ENCODE data around the gene AMH.

Gene AMH

DNA sequence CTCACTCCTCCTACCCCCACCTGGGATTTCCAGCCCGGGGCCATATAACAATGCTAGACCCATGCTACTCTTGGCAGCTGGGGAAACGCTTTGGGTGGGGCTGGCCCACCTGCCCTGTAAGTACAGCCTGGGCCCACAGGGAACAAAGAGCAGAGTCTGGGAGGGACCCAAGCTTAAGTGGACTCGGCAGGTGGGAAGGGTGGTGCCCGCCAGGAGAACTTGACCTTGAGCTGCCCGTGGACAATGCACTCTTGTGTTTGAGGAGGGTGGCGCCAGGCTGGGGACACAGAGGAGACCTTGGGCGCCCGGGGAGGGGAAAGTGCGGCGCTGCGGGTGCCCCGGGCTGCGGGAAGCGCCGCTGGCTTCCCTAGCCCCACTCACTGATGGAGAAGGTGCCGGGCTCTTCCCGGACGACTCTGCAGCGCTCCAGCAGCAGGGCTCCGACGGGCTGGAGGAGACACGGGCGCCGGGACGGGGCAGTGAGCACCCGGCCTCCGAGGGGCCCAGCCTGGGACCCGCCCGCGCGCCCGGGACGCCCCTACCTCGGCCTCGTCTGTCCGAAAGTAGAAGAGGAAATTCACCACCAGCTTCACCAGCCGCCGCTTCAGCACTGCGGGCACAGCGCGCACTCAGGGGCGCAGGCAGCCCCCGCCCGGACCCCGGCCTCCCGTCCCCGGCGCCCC, 13.6 kb upstream of the AMH start:
- DNase-seq (ENCODE audit: low read depth in 2 of 2) = no peak

DNA sequence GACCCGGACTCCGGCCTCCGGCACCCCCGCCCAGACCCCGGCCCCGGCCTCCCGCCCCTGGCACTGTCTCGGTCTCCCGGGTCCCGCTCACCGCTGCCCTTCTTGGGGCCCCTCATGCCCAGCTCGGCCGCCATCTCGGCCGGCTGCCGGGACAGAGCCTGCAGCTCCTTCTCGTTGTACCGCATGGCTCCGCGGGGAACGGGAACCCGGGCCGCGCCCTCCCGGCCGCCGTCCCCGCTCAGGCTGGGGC, 13.1 kb upstream of the AMH start:
- no peak for DNase-seq (ENCODE audit: low read depth in 2 of 2)

DNA sequence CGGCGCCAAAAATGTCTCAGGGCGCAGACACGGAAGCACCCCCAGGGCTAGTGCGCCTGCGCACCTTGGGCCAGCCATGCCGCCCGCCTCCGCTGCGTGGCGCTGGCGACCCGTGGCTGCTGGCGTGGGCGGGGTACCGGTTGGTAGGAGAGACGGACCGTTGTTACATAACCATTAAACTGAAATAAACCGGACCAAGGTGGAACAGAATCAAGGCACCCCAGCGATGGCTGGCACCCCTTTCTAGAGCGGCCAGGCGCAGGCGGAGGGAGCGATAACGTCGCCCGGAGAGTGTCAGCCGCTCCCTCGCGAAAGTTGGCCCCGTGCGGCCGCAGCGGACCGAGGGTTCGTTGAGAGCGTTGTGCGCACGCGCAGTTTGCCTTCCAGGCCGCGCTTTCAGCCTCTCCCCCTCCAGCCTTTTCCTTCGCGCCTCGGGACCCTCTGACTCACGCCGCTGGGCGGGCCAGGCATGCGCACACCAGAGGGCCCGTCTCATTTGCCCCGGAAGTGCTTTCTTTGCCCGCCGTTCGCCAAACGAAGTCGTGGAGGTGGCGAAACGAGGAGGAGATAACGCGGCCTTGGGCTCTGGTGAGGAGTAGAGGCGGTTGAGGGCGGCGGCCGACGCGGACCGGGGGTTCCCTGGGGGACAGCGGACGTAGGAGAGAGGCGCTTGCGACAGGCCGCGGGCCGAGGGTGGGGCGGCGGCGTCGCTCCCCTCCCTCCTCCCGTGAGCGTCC, 12.6 kb upstream of the AMH start, which contains the start of the genes PLEKHJ1 and SF3A2:
PLEKHJ1 (minus strand) TSS at position 16 of the 737 bp plus-strand sequence. CDS start 81 bp downstream, outside the sequence.
SF3A2 (plus strand) TSS at position 511 of the 737 bp plus-strand sequence. CDS start 6,595 bp downstream, outside the sequence.
- DNase-seq (ENCODE audit: low read depth in 2 of 2) = peak; percentile 91

DNA sequence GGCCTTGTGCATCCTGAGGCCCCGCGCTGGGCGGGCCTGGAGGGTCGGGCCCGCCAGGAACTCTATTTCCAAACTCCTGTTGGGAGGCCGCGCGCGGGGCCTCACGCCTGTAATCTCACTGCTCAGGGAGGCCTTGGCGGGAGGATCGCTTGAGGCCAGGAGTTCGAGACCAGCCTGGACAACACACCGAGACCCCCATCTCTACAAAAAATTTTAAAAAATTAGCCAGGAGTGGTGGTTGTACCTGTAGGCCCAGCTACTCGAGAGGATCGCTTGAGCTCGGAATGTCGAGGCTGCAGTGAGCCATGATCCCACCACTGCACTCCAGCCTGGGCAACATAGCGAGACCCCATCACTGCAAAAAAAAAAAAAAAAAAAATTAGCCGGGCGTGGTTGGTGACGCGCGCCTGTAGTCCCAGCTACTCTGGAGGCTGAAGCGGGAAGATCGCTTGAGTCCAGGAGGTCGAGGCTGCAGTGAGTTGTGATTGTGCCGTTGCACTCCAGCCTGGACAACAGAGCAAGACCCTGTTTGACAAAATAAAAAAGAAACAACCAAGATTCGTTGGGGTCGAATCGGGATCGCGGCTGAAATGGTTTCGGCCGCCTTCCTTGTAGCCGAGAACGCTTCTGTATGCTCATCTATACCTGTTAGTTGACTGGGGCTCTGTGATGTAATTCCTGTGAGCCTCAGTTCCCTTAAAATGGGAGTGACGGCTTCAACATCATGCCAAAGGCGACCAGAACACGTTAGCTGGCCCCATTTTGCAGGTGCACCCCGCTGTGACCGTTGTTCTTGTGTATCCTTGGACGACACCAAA, 11.9 kb upstream of the AMH start:
- DNase-seq (ENCODE audit: low read depth in 2 of 2) = no peak

DNA sequence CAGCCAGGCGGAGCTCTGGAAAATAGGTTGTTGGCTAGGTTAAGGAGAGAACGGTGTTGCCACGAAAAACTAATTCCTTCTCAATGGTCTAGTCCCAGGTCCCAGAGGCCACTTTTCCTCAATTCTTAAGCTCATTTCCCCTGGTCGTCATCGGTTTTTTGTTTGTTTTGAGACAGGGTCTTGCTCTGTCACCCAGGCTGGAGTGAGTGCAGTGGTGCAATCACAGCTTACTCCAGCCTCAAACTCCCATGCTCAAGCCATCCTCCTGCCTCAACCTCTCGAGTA, 11.3 kb upstream of the AMH start:
- DNase-seq (ENCODE audit: low read depth in 2 of 2) = no peak

DNA sequence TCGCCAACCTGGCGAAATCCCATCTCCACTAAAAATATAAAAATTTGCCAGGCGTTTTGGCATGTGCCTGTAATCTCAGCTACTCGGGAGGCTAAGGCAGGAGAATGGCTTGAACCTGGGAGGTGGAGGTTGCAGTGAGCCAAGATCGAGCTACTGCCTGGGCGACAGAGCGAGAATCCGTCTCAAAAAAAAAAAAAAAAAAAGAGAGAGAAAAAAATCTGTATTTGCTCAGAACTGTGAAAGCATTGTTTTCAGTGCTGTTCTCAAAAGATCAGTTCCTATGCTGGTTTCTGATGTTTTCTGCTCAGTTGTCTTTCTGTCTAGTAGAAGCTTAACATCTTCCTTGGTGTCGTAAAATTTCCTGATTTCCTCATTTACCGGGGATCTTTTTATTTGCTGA, 9.9 kb upstream of the AMH start:
- no peak for DNase-seq (ENCODE audit: low read depth in 2 of 2)

DNA sequence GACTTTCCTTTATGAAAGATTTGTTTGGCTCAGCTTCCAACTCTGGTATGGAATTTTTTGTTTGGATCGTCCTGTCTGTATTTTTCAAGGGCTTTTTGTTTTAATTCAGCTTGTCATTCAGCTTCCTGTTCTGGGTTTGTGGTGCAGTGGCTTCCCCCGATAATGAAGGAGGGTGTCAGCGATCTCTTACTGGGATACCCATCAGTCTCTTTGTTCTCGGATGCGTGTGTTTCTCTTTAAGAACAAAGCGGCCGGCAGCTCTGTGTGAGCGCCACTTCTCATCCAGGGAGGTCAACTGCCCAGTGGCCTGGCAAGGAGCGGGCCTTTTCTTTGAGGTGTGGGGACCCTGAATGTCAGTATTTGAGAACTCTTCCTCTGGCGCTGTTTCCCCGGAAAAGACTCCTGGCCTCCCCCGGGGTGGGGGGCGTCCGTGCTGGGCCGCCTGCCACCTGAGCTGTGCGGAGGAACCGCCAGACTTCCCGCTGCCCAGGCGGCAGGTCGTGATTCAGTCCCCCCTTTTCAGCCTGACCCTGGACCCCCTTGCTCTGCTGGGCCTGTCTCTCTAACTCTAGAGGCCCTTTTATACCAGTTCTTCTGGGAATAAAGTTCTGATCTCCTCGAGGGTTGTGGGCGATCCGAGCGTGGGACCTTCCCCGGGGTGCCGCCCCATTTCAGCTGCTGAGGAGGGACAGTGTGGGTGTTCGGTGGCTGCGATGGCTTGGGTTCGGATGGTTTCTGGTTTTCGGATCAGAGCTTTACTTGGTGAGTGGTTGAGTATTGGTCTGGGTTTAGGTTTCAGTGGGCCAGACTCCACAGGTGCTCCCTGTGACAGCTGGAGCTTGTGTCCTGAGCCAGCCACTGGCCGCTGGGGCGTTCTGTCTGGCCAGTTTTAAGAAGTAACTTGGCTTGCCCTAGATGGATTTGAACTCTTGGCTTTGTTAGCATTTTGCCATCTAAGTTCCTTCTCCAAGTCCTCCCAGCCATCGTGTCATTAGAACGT, 9.1 kb upstream of the AMH start:
- DNase-seq (ENCODE audit: low read depth in 2 of 2) = no peak

DNA sequence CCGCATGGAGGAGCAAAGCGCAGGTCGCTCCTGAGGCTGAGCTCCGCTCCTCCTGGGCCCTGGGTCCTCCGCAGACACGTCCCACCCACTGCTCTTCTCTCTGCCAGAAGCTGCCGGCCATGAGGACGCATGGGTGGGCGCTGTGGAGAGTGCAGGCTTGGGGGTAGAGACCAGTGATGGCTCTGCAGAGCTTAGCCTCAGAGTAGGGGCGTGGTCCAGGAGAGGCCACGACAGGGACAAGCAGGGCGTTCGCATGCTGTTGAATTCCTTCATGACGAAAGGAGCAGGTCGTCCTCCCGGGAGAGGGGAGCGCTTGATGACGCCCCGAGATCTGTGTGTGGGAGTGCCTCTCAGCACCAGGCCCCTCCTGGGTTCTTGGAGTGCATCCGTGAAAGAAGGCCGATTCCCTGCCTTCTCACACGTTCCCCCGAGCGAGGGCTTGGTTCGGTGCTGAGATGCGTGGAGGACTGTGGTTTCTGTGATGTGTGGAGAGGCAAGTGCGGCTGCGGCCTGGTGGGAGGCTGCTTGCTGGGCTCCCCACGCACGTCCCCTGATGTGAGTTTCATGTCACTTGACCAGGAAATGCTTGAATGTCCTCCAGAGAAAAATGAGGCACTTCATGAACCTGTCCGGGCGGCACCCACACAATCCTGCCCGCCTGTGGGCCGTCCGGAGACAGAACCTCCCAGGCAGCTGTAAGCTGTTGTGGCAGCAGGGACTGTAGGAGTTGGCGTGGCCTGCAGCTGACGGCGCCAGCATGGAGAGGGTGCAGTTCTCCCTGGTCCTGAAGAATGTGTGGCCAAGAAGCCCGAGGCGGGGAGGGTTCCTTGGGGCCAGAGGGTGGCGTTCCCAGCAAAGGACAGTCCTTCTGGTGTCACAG, 8.0 kb upstream of the AMH start:
- no peak for DNase-seq (ENCODE audit: low read depth in 2 of 2)

DNA sequence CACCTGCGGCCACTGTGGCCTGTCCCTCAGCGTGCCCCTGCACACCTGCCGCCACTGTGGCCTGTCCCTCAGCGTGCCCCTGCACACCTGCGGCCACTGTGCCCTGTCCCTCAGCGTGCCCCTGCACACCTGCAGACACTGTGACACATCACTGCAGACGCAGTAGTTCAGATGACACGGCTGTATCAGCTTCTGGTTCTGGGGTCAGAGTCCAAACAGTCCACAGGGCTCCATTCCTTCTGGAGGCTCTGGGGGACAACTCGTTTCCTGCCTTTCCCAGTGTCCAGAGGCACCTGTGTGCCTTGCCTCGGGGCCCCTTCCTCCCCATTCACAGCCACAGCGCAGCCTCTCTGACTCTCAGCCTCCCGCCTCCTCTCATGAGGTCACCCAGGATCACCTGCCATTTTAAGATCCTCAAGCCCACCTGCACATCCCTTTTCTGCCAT, 7.0 kb upstream of the AMH start:
- DNase-seq (ENCODE audit: low read depth in 2 of 2) = no peak

DNA sequence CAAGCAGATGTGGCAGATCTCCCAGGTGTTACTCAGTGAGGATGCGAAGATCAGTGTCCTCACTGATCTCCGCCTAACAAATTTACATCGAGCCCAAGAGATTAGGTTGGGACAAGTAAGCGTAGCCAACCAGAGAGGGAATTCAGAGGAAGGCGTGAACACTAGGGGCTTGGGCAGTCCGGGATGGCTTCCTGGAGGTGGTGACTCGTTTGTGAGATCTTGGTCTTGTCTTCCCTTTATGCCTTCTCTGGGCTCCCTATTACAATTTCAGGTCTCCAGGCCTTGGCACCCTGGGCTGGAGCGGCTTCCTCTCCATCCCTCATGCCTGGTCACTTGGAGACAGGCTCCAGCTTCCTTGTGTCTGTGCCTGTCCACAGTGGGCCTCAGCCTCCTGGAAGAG, 6.3 kb upstream of the AMH start:
- DNase-seq (ENCODE audit: low read depth in 2 of 2) = no peak

DNA sequence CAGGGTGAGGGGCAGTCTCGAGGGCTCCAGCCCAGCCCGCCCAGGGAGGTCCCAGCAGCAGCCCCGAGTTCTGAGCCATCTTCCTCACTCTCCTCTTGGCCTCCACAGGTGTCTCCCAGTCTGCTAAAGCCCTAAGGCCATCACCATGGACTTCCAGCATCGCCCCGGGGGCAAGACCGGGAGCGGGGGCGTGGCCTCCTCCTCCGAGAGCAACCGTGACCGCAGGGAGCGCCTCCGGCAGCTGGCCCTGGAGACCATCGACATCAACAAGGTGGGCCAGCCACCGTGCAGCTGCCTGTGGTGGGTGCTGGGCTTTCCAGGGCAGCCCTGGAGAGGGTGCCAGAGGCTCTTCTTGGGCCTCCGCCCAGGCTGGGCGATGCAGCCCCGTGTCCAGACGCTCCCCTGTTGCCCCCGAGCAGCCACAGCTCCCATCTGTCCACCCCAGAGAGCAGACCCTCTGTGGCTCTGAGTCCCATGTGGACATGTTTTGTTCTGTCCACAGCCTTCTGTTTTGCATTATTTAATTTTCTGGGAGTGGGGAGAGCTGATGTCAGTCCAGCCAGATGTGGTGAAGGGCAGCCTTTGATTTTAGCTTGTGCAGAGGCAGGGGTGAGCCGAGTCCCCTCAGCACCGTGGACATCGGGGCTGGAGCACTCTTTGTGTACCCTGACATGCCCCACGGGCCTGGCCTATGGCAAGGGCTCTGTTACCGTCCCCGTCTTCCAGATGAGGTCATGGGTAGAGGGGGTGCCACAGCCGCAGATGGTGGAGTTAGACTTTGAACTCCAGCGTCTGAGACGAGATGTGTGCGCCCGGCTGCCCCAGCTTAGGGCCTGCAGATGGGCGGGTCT, 5.6 kb upstream of the AMH start:
- DNase-seq (ENCODE audit: low read depth in 2 of 2) = no peak

DNA sequence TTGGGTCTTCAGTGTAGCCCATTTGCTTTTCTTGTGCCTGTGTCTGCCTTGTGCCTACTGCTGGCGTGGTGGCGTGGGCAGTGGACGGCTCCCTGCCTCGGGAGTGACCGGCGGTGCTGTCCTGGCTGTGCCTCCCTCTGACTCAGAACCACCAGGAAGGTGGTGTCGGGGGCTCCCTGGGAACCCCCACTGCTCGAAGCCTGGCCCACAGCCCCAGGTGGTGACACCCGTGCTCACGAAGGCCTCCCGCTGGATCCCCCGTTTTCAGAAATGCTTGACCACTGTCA, 5.1 kb upstream of the AMH start:
- DNase-seq (ENCODE audit: low read depth in 2 of 2) = no peak

DNA sequence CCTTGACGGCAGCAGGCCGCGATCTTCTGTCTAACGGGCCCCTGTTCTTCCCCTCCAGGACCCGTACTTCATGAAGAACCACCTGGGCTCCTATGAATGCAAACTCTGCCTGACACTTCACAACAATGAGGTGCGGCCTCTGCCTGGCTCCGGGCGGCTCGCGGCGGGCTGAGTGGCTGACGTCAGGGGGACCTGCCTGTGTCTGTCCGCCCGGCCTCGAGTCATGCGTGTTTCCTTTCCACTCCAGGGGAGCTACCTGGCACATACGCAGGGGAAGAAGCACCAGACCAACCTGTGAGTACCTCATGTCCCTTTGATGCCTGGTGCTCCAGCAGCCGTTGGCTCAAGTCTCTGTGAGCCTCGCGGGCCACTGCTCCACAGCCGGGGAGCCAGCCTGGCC, 4.6 kb upstream of the AMH start:
- DNase-seq (ENCODE audit: low read depth in 2 of 2) = no peak

DNA sequence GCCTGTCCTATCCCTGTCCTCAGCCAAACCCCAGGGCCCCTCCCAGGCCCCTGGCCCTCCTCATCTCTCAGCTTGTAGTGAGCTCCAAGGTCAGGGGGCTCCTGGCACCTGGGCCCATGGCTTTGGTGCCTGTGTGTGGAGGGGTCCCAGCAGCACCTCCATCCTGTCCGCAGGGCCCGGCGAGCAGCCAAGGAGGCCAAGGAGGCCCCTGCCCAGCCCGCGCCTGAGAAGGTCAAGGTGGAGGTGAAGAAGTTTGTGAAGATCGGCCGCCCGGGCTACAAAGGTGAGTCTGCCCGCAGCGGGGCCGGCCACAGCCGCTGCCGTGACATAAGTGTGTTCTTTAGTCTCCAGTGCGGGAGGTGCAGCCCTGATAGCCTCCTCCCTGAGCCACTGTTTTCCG, 3.9 kb upstream of the AMH start:
- DNase-seq (ENCODE audit: low read depth in 2 of 2) = no peak

DNA sequence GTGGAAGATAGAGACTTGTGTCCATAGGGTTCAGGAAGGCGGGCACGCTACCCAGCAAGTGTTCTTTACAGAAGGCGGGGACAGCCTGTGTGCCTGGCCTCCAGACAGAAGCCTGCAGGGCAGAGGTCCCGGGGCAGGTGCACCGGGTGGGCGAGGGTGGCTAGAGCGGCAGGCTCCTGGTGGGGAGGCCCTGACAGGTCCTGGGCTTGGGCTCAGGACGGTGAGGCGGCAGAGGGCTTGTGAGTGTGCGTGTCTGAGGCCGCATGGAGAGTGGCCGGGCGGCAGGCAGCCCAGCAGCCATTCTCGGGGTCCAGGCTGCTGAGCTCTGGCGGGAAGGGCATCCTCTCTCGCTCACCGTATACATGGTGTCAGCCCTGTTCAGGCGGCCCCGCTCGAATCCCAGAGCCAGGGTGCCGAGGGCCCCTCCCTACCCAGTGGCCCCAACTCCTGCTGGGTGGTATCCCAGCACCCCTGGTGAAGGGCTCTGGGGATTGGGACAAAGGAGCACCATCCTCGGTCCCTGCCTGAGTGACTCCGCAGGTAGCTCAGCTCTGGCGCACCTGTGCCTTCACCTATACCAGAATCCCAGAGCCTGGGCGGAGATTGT, 3.0 kb upstream of the AMH start:
- DNase-seq (ENCODE audit: low read depth in 2 of 2) = no peak

DNA sequence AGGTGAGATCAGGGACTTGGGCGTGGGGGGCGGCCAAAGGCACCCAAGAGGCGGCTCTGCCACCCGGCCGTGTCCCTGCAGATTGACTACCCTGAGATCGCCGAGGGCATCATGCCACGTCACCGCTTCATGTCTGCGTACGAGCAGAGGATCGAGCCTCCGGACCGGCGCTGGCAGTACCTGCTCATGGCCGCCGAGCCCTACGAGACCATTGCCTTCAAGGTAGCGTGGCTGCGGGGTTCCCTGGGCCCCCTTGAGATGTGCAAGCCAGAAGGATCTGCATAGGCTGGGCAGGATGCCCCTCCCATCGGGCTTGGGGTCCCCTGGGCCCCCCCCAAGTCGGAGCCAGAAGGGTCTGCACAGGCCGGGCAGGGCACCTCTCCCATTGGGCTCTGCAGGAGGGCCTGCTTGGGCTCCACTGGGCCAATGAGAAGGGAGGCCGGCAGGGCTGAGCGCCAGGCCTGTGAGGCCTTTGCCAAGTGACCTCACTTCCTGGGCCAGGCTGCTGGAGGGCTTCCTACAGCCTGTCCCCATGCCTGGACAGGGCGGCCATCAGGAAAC, 2.2 kb upstream of the AMH start:
- no peak for DNase-seq (ENCODE audit: low read depth in 2 of 2)

DNA sequence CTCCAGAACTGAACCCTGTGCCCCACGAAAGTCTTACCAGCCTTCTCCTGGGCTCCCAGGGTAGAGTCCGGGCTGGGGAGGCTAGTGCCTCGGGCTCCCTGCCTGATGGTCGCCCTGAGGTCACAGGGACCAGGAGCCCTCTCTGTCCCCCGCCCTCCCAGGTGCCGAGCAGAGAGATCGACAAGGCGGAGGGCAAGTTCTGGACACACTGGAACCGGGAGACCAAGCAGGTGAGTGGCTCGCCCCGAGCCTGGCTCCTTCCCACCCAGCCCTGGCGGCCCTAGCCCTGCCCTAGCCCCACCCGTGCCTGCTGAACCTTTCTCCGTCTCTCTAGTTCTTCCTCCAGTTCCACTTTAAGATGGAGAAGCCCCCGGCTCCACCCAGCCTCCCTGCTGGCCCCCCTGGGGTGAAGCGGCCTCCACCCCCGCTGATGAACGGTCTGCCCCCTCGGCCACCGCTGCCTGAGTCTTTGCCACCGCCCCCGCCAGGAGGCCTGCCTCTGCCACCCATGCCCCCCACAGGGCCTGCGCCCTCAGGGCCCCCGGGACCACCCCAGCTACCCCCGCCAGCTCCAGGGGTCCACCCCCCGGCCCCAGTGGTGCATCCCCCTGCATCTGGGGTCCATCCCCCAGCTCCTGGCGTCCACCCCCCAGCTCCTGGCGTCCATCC, 1.6 kb upstream of the AMH start:
- no peak for DNase-seq (ENCODE audit: low read depth in 2 of 2)

DNA sequence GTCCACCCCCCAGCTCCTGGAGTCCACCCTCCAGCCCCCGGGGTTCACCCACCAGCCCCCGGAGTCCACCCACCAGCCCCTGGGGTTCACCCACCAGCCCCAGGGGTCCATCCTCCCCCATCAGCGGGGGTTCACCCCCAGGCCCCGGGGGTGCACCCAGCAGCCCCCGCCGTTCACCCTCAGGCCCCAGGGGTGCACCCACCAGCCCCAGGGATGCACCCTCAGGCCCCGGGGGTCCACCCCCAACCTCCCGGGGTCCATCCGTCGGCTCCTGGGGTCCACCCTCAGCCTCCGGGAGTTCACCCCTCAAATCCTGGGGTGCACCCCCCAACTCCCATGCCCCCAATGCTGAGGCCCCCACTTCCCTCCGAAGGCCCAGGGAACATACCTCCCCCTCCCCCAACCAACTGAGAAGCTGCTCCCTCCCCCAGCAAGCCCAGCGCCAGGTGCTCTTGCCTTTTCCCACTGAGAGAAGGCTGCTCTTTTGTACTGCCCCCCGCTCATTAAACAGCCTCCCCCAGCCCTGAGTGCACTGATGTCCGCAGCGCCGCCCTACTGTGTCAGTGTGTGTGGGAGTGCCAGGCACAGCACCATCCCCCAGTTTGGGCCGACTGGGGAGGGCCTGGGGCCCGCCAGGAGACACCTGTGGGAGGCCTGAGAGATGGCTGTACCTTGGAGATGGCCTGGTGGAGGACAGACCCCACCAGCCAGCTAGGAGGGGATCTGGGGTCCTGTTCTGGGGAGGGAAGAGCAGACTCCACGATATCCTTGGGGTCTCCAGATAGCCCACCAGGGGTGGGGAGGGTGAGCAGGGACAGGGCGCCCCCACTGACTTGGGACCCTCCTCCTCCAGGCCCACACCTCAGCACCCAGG, 750 bp upstream of the AMH start:
- DNase-seq (ENCODE audit: low read depth in 2 of 2) = no peak

All from fibroblast of skin of left biceps (primary cell).